ENCODE results near the gene STARD8. TPM values are rescaled to one million over a fixed set of nuclear protein-coding genes. Genes with fewer than 3 reads are reported as not detected.

The STARD8 gene
- total RNA-seq, 1 experiment from 2014 or later, result 0.11 TPM

GRCh38 chrX:68724531-68725020 is 77.1 kb downstream of the STARD8 start:
- H3K36me3 ChIP-seq (ENCODE audit: insufficient read depth, low read length, poor library complexity, severe bottlenecking), result no peaks in the 10 kb centered on the region
- ChIA-PET CTCF (no interaction called here), POLR2A (ENCODE audit: low non-redundant PET) (no interaction called here)
- BruUV-seq (replicated peaks), result no TSS peak
- no peaks in the 10 kb centered on the region for H3K27me3 ChIP-seq (replicated peaks; ENCODE audit: insufficient read depth, low read depth, low read length, poor library complexity)
- no peak overlapping the region for H3K27ac ChIP-seq (ENCODE audit: low read depth, low read length, poor library complexity, severe bottlenecking)
- DNase-seq (ENCODE audit: low spot score), result no peak
- TF ChIP-seq EZH2 (IDR thresholded peaks at IDR 0.05; ENCODE audit: borderline replicate concordance, low read depth, low read length, poor library complexity, severe bottlenecking) (no peak), CTCF (conservative IDR thresholded peaks at IDR 0.05; ENCODE audit: low read depth, low read length) (no peak)
- H3K4me1 ChIP-seq (ENCODE audit: insufficient read depth, low read length, poor library complexity, severe bottlenecking), result no peaks in the 10 kb centered on the region
- no peaks in the 10 kb centered on the region for H3K9me3 ChIP-seq (ENCODE audit: low read depth, low read length, poor library complexity, severe bottlenecking)
- no peak overlapping the region for H3K4me3 ChIP-seq (ENCODE audit: low read depth, low read length, poor library complexity, severe bottlenecking)
- intact Hi-C loops (cut with micrococcal nuclease; ENCODE audit: unreplicated experiment), result no loop called here

DNA sequence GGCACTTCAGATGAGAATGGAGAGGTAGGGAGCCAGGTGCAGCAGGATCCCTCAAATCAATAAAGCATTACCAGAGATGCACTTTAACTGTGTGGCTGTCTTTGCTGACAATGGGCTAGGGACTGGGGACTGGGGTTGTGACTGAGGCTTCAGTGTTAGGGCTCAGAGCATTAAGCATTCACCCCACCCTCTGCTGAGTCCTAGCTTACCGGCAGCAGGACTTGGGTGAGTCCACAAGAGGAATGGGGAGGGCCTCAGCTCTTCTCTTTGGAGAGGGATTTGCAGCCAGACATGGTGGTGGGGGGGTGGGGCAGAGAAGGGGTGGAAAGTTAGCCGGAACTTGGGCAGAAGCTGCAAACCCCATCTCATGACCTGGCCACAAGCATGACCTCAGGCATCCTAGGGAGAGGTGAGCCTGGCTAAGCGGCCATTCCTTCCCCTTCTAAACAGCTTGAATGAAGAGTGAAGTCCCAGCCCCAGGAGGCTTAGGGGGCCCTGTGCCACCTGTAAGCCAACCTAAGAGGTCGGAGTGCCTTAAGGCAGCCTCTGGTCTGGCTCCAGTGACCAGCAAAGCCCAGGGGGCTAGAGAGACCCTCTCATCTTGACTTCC is 78.4 kb downstream of the STARD8 start:
- intact Hi-C loops (cut with micrococcal nuclease; ENCODE audit: unreplicated experiment), result no loop called here
- Histone ChIP-seq H3K27ac (ENCODE audit: low read depth, low read length, poor library complexity, severe bottlenecking) (no peak overlapping the region), H3K27me3 (replicated peaks; ENCODE audit: insufficient read depth, low read depth, low read length, poor library complexity) (no peaks in the 10 kb centered on the region), H3K36me3 (ENCODE audit: insufficient read depth, low read length, poor library complexity, severe bottlenecking) (no peaks in the 10 kb centered on the region), H3K9me3 (ENCODE audit: low read depth, low read length, poor library complexity, severe bottlenecking) (no peaks in the 10 kb centered on the region), H3K4me3 (ENCODE audit: low read depth, low read length, poor library complexity, severe bottlenecking) (no peak overlapping the region), H3K4me1 (ENCODE audit: insufficient read depth, low read length, poor library complexity, severe bottlenecking) (no peaks in the 10 kb centered on the region)
- ChIA-PET POLR2A (ENCODE audit: low non-redundant PET) (no interaction called here), CTCF (no interaction called here)
- TF ChIP-seq EZH2 (IDR thresholded peaks at IDR 0.05; ENCODE audit: borderline replicate concordance, low read depth, low read length, poor library complexity, severe bottlenecking) (no peak), CTCF (conservative IDR thresholded peaks at IDR 0.05; ENCODE audit: low read depth, low read length) (no peak)
- no TSS peak for BruUV-seq (replicated peaks)
- DNase-seq (ENCODE audit: low spot score), result no peak

- intact Hi-C loops (cut with micrococcal nuclease; ENCODE audit: unreplicated experiment), result no loop called here
- ChIA-PET CTCF (interaction anchor here (0.5 kb wide), 1 partner anchor 23 kb away, joined by 3 read pairs; no protein-coding TSS in a partner anchor), POLR2A (ENCODE audit: low non-redundant PET) (no interaction called here)
- H3K9me3 ChIP-seq (ENCODE audit: low read depth, low read length, poor library complexity, severe bottlenecking), result no peaks in the 10 kb centered on the region
- no peaks in the 10 kb centered on the region for H3K4me1 ChIP-seq (ENCODE audit: insufficient read depth, low read length, poor library complexity, severe bottlenecking)
- no peak for DNase-seq (ENCODE audit: low spot score)
- TF ChIP-seq EZH2 (IDR thresholded peaks at IDR 0.05; ENCODE audit: borderline replicate concordance, low read depth, low read length, poor library complexity, severe bottlenecking) (no peak), CTCF (conservative IDR thresholded peaks at IDR 0.05; ENCODE audit: low read depth, low read length) (no peak)
- BruUV-seq (replicated peaks), result no TSS peak
- no peak overlapping the region for H3K27ac ChIP-seq (ENCODE audit: low read depth, low read length, poor library complexity, severe bottlenecking)
- H3K4me3 ChIP-seq (ENCODE audit: low read depth, low read length, poor library complexity, severe bottlenecking), result no peak overlapping the region
- no peaks in the 10 kb centered on the region for H3K27me3 ChIP-seq (replicated peaks; ENCODE audit: insufficient read depth, low read depth, low read length, poor library complexity)
- H3K36me3 ChIP-seq (ENCODE audit: insufficient read depth, low read length, poor library complexity, severe bottlenecking), result no peaks in the 10 kb centered on the region
These were observed 78.9 kb downstream of the STARD8 start for GRCh38 chrX:68726366-68726765.
